ENCODE results near the gene LY6G5B.

The LY6G5B gene

GRCh38 chr6:31718265-31718664 is 48.5 kb downstream of the LY6G5B start:
- no peak for DNase-seq

GRCh38 chr6:31719001-31719400 is 49.2 kb downstream of the LY6G5B start:
- DNase-seq: no peak

DNA sequence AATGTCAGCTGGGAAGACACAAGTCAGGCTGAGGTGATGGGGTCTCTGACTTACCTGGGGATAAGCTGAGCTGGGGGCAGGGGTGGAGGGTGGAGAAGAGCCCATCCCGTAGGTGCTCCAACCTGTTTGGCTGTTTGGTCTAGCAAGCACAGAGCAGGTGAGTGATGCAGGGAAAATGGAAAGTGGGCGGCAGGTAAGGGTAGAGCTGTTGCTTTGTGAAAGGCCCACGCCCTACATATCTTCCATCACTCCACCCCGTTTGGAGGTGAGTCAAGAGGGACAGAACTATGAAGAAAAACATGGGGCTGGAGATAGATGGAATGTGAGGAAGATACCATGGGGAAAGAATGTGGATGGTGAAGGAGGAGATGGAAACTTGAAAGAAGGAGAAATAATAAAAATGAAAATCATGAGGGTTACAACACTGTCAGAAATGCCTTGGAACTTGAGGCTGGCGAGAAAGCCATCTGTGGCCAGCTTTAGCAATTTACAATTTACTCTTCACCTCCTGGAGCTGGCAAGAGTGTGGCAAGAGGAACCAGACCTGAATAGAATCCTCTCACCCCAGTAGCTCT is 50.5 kb downstream of the LY6G5B start:
- DNase-seq: no peak

DNA sequence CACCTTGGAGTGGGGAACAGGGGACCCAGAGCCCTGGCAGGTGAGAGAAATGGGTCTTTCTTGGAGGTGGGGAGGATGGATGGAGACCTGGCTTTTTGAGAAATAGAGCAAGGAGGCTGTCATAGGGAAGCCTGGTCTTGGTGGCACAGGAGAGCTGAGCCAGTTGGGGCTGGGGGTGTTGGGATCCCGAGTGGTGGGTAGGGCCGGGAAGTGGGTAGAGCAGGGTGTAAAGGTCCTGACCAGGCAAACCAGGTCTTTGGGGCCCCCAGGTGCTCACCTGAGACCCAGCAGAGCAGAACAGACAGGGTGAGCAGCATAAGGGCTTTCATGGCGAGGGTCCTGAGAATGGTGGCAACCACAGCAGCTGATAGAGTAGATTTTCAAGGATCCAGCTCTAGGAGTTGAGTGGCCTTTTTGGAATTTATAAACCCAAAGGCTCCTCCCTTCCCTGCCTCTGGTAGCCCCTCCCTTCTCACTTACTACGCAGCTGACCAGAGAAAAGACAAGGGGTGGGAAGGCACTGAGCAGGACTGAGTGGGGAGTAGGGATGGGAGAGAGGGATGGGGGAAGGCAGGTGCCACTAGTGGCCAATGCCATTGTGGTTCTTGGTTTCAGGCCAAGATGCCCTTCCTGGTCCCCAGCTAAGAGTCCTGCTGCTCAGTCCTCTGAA is 51.7 kb downstream of the LY6G5B start, which contains the start of gene LY6G6C:
LY6G6C (minus strand) TSS at position 396 of the 670 bp plus-strand sequence; CDS start at position 329, 67 bp downstream.
- no peak for DNase-seq

DNA sequence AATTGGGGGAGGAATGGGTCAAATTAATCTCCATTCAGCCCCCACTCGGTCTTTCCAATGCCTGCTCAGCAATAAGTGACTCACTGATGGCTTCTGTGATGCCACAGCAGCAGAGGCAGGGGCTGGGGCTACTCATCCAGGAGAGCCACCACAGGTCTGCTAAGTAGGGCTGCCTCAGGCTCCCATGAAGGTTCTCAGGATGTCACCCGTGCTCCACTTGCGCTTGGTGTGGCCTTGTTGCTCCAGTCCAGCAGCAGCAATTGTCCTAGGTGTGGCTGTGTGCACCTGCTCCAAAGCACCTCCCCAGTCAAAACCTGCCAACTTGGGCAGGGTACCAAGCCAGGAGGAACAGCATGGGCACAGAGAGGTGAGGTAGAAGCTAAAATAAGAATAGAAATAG is 52.4 kb downstream of the LY6G5B start:
- no peak for DNase-seq
